GM23338 (cell line): ENCODE data around the gene RIOK2. TPM values are rescaled to one million over a fixed set of nuclear protein-coding genes. Genes with fewer than 3 reads are reported as not detected.
A peak's percentile ranks its signal among the peaks of the same experiment; 100 is the strongest.

Experiments used
- ATAC-seq: fragments of 200-7000 bp; cut with Tn5 transposase; 3 replicates; pipeline ENCODE4 v1.9.1; 2020
- DNase-seq: peaks from one replicate; pipeline ENCODE4 v3.0.0-alpha.2; 2015; ENCODE audit warnings: low spot score
- H2AFZ ChIP-seq: fragments of 200-600 bp; sonication (generic); 2 replicates; pipeline ENCODE4 v1.8.0; 2016; ENCODE audit warnings: antibody characterized with exemption, mild to moderate bottlenecking, moderate library complexity
- H3F3A ChIP-seq: fragments of 200-600 bp; sonication (generic); replicated peaks from 2 replicates; pipeline ENCODE4 v1.8.0; 2017; ENCODE audit warnings: antibody characterized with exemption, mixed run types, low read depth
- H3K27ac ChIP-seq: fragments of 200-600 bp; sonication (generic); 2 replicates; pipeline ENCODE4 v1.6.1; 2016; ENCODE audit warnings: low read depth
- H3K27me3 ChIP-seq: fragments of 200-600 bp; sonication (generic); 2 replicates; pipeline ENCODE4 v1.8.0; 2016; ENCODE audit warnings: mild to moderate bottlenecking, mixed run types, moderate library complexity; ENCODE audit not compliant: insufficient read depth
- H3K36me3 ChIP-seq: fragments of 200-600 bp; sonication (generic); 2 replicates; pipeline ENCODE4 v1.8.0; 2016; ENCODE audit warnings: mild to moderate bottlenecking; ENCODE audit not compliant: insufficient read depth
- H3K4me1 ChIP-seq: fragments of 200-600 bp; sonication (generic); 2 replicates; pipeline ENCODE4 v1.8.0; 2016; ENCODE audit warnings: mild to moderate bottlenecking, moderate library complexity; ENCODE audit not compliant: insufficient read depth
- H3K4me2 ChIP-seq: fragments of 200-600 bp; sonication (generic); 2 replicates; pipeline ENCODE4 v1.7.1; 2017; ENCODE audit warnings: mixed run types
- H3K4me3 ChIP-seq: fragments of 200-600 bp; sonication (generic); 2 replicates; pipeline ENCODE4 v1.6.1; 2016; ENCODE audit warnings: mixed run types
- H3K79me2 ChIP-seq: fragments of 200-600 bp; sonication (generic); replicated peaks from 2 replicates; pipeline ENCODE4 v1.8.0; 2017; ENCODE audit warnings: mild to moderate bottlenecking; ENCODE audit not compliant: insufficient read depth
- H3K9me2 ChIP-seq: fragments of 200-600 bp; sonication (generic); 2 replicates; pipeline ENCODE4 v1.8.0; 2017; ENCODE audit not compliant: insufficient read depth
- H4K20me1 ChIP-seq: fragments of 200-600 bp; sonication (generic); replicated peaks from 2 replicates; pipeline ENCODE4 v1.8.0; 2017; ENCODE audit warnings: mild to moderate bottlenecking; ENCODE audit not compliant: insufficient read depth
- H3K27ac Mint-ChIP-seq: 2 replicates; pipeline ENCODE4 v1.8.0; 2020; ENCODE audit warnings: inconsistent platforms, mild to moderate bottlenecking, moderate library complexity, mixed read lengths
- H3K27me3 Mint-ChIP-seq: 3 replicates; pipeline ENCODE4 v1.8.0; 2022; ENCODE audit warnings: low read depth, mild to moderate bottlenecking, moderate library complexity, mixed read lengths, inconsistent platforms; ENCODE audit not compliant: insufficient read depth, poor library complexity
- H3K36me3 Mint-ChIP-seq: 3 replicates; pipeline ENCODE4 v1.8.0; 2021; ENCODE audit warnings: low read depth, mild to moderate bottlenecking, inconsistent platforms, moderate library complexity, mixed read lengths
- H3K4me1 Mint-ChIP-seq: 3 replicates; pipeline ENCODE4 v1.8.0; 2020; ENCODE audit warnings: mild to moderate bottlenecking, inconsistent platforms, mixed read lengths
- H3K4me3 Mint-ChIP-seq: 3 replicates; pipeline ENCODE4 v1.8.0; 2021; ENCODE audit warnings: moderate library complexity, mild to moderate bottlenecking, inconsistent platforms, mixed read lengths
- H3K9me3 Mint-ChIP-seq: 3 replicates; pipeline ENCODE4 v1.8.0; 2020; ENCODE audit warnings: moderate library complexity, mild to moderate bottlenecking, inconsistent platforms, mixed read lengths
- CREB1 ChIP-seq: fragments of 250-450 bp; sonication (Bioruptor Pico); IDR thresholded peaks from 2 replicates; pipeline ENCODE4 v1.5.0; 2020; ENCODE audit warnings: low read depth, mild to moderate bottlenecking, moderate library complexity
- CTCF ChIP-seq, 2 experiments: fragments of 200-600 bp in 1 of 2; sonication (generic) in 1 of 2; conservative IDR thresholded peaks; 2 replicates each; pipeline versions ENCODE4 v1.5.1 to v1.6.1; 2016 to 2017; ENCODE audit warnings: antibody characterized with exemption in 2 of 2, low read depth in 2 of 2, mild to moderate bottlenecking in 2 of 2, moderate library complexity in 1 of 2
- ETS1 ChIP-seq: IDR thresholded peaks from 2 replicates; pipeline ENCODE4 v1.6.1; 2016; ENCODE audit warnings: antibody characterized with exemption
- EZH2 ChIP-seq: fragments of 200-600 bp; sonication (generic); IDR thresholded peaks from one replicate; pipeline ENCODE4 v1.8.0; 2017; ENCODE audit warnings: antibody characterized with exemption, mild to moderate bottlenecking, low read depth; ENCODE audit not compliant: unreplicated experiment
- EZH2phosphoT487 ChIP-seq: fragments of 200-600 bp; sonication (generic); IDR thresholded peaks from one replicate; pipeline ENCODE4 v1.8.1; 2018; ENCODE audit warnings: antibody characterized with exemption; ENCODE audit not compliant: unreplicated experiment
- JUNB ChIP-seq: IDR thresholded peaks from one replicate; pipeline ENCODE4 v1.6.1; 2016; ENCODE audit warnings: antibody characterized with exemption; ENCODE audit not compliant: unreplicated experiment
- NANOG ChIP-seq: IDR thresholded peaks from 2 replicates; pipeline ENCODE4 v1.6.1; 2016; ENCODE audit warnings: antibody characterized with exemption, borderline replicate concordance
- POLR2AphosphoS5 ChIP-seq: IDR thresholded peaks from 2 replicates; pipeline ENCODE4 v1.6.1; 2016; ENCODE audit warnings: antibody characterized with exemption, low read depth
- STAT1 ChIP-seq: IDR thresholded peaks from one replicate; pipeline ENCODE4 v1.6.1; 2016; ENCODE audit warnings: antibody characterized with exemption; ENCODE audit not compliant: unreplicated experiment
- ZNF114 ChIP-seq: fragments of 250-450 bp; sonication (Bioruptor Pico); IDR thresholded peaks from 2 replicates; pipeline ENCODE4 v1.5.0; 2020; ENCODE audit warnings: mild to moderate bottlenecking, moderate library complexity
- ZNF462 ChIP-seq: fragments of 250-450 bp; sonication (Bioruptor Pico); IDR thresholded peaks from 2 replicates; pipeline ENCODE4 v1.5.0; 2020; ENCODE audit warnings: mild to moderate bottlenecking, moderate library complexity
- polyA plus RNA-seq: library from polyadenylated mRNA; unstranded; fragments of >200 nt; fragmentation: Nextera tagmentation; extraction: Ambion mirVana; gene quantifications from 2 replicates; pipeline ENCODE4 v1.2.1, GENCODE V29; 2016
- total RNA-seq: library from RNA; depleted of rRNA; stranded (reverse); fragments of >200 nt; shearing (Covaris generic); gene quantifications from 2 replicates; pipeline ENCODE4 v1.2.3, GENCODE V29; 2014

RIOK2 gene
- total and polyA plus RNA-seq, 2 experiments from 2014 or later = 22.9 to 47.6 TPM

- H3K9me2 ChIP-seq = no peaks in the 10 kb centered on the region
- TF ChIP-seq POLR2AphosphoS5 (no peak), CREB1 (CRISPR knock-in tag) (no peak), EZH2phosphoT487 (no peak), CTCF (conservative IDR thresholded peaks at IDR 0.05; ENCODE audit: low read depth in 2 of 2) (no peak), ZNF114 (CRISPR knock-in tag) (no peak), EZH2 (no peak), STAT1 (no peak), NANOG (no peak), JUNB (no peak), ETS1 (no peak)
- H3K27me3 Mint-ChIP-seq = peaks cover 3% of the 10 kb centered on the region
- H3K36me3 ChIP-seq = no peaks in the 10 kb centered on the region
- H4K20me1 ChIP-seq = no peaks in the 10 kb centered on the region
- no peak for DNase-seq
- H3K9me3 Mint-ChIP-seq = no peaks in the 10 kb centered on the region
- H3K36me3 Mint-ChIP-seq = no peaks in the 10 kb centered on the region
- H3K4me1 Mint-ChIP-seq = peaks cover 15% of the 10 kb centered on the region
- no peak overlapping the region for H3K27ac ChIP-seq
- no peak for ATAC-seq
- peak overlapping the region; percentile 6; the same call in 1 of the 2 replicates for H2AFZ ChIP-seq
- H3F3A ChIP-seq = no peaks in the 10 kb centered on the region
- H3K4me1 ChIP-seq = peaks cover 8% of the 10 kb centered on the region; the same call in 1 of the 2 replicates
- no peak overlapping the region for H3K27ac Mint-ChIP-seq
- H3K4me2 ChIP-seq = no peak overlapping the region
- no peaks in the 10 kb centered on the region for H3K27me3 ChIP-seq
- H3K79me2 ChIP-seq = no peaks in the 10 kb centered on the region
- H3K4me3 ChIP-seq = no peak overlapping the region
- H3K4me3 Mint-ChIP-seq = no peak overlapping the region
Measured at GRCh38 chr5:97120195-97120594, 62.9 kb downstream of the RIOK2 start.

GRCh38 chr5:97119007-97119390 lies 64.0 kb downstream of the RIOK2 start:
- no peaks in the 10 kb centered on the region; the same call in 1 of the 2 replicates for H3K9me2 ChIP-seq
- H3K79me2 ChIP-seq = no peaks in the 10 kb centered on the region
- peaks cover 16% of the 10 kb centered on the region for H3K4me1 ChIP-seq
- H3K4me1 Mint-ChIP-seq = peaks cover 22% of the 10 kb centered on the region
- H3K36me3 Mint-ChIP-seq = no peaks in the 10 kb centered on the region
- H3F3A ChIP-seq = no peaks in the 10 kb centered on the region
- H3K36me3 ChIP-seq = no peaks in the 10 kb centered on the region
- H3K27ac Mint-ChIP-seq = no peak overlapping the region
- no peak overlapping the region for H3K4me2 ChIP-seq
- H3K4me3 ChIP-seq = no peak overlapping the region
- no peaks in the 10 kb centered on the region for H4K20me1 ChIP-seq
- DNase-seq (no peak), ATAC-seq (no peak)
- H3K9me3 Mint-ChIP-seq = no peaks in the 10 kb centered on the region
- no peak overlapping the region; the same call in 1 of the 2 replicates for H2AFZ ChIP-seq
- H3K27me3 ChIP-seq = no peaks in the 10 kb centered on the region
- no peak overlapping the region for H3K4me3 Mint-ChIP-seq
- no peak overlapping the region for H3K27ac ChIP-seq
- H3K27me3 Mint-ChIP-seq = peaks cover 3% of the 10 kb centered on the region
- no peak for TF ChIP-seq EZH2
- TF ChIP-seq JUNB = no peak
- TF ChIP-seq ZNF114 (CRISPR knock-in tag) = no peak
- no peak for TF ChIP-seq STAT1
- TF ChIP-seq ETS1 = no peak
- TF ChIP-seq ZNF462 (CRISPR knock-in tag) = no peak
